PFSK-1 (cell line): ENCODE measurements around the gene SMIM44.

Source experiments
- REST ChIP-seq, 2 experiments: IDR thresholded peaks; 2 replicates each; pipeline versions ENCODE4 v1.6.1 to v1.8.0; 2011 to 2012; ENCODE audit warnings: low read depth in 2 of 2, low read length in 2 of 2, control low read depth in 1 of 2, inconsistent platforms in 1 of 2, mild to moderate bottlenecking in 1 of 2, moderate library complexity in 1 of 2; ENCODE audit not compliant: insufficient read depth in 1 of 2
- TAF1 ChIP-seq: IDR thresholded peaks from 2 replicates; pipeline ENCODE4 v1.6.1; 2012; ENCODE audit warnings: low read length, control low read depth, borderline replicate concordance; ENCODE audit not compliant: insufficient read depth

GRCh38 chr19:3528080-3528479 lies 44.8 kb upstream of the SMIM44 start:
- TF ChIP-seq REST (IDR thresholded peaks at IDR 0.05; ENCODE audit: insufficient read depth in 1 of 2, low read depth in 2 of 2, low read length in 2 of 2), result no peak
- TF ChIP-seq TAF1, result no peak
